ENCODE results near the gene KIAA1549. TPM values are rescaled to one million over a fixed set of nuclear protein-coding genes. Genes with fewer than 3 reads are reported as not detected.

Gene KIAA1549
- total and polyA plus RNA-seq, 5 donors from 2014 or later: 0.10 TPM; not detected in 4

DNA sequence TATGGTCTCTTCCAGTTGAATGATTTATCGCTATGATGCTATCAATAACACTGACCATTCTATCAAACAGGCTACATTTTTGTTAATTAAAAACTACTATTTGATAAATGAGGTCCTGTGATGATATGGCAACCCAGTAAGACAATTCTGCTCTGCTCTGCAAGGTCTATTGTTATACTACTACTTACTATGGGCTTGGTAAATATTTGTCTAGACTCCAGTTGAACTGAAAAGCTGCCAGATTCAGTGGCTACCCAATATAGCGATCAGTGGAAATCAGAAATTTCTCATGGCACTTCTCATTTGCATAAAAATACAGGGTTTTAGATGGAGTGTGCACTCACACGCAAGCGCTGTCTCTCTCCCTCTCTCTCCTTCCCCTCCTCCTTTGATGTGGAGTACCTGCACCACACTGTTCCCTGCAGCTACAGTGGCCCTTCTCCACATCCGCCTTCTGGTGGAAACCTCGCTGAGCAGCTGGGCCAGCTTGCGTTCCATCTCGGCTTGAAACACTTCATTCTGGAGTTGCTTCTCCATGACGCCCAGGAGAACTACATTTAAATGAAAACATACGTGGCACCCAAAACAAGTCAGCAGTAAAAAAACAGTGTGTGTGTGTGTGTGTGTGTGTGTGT, 77.9 kb downstream of the KIAA1549 start:
- H3K27ac Mint-ChIP-seq: peak overlapping the region; percentile 50 to 91 (median 61)
- DNase-seq (peak; percentile 40 to 90 (median 80)), ATAC-seq (ENCODE audit: low read depth in 2 of 2) (peak; percentile 98 to 99)
- no peaks in the 10 kb centered on the region for H3K36me3 Mint-ChIP-seq
- H3K4me1 Mint-ChIP-seq: peaks cover 16 to 40% (median 22%) of the 10 kb centered on the region in 4 donors
- no peaks in the 10 kb centered on the region for H3K9me3 ChIP-seq (ENCODE audit: control insufficient read depth in 2 of 2, low read length in 2 of 2)
- H3K36me3 ChIP-seq (ENCODE audit: control insufficient read depth, insufficient read depth, low read length): no peaks in the 10 kb centered on the region
- peak overlapping the region; percentile 65 to 91 (median 84) for H3K4me3 Mint-ChIP-seq
- H3K4me3 ChIP-seq (ENCODE audit: low read depth, low read length): peak overlapping the region; percentile 49
- peaks cover 0 to 2% (median 0%) of the 10 kb centered on the region in 7 donors for H3K9me3 Mint-ChIP-seq
- peaks cover 26% of the 10 kb centered on the region for H3K4me1 ChIP-seq (ENCODE audit: control insufficient read depth, insufficient read depth, low read length, poor library complexity, severe bottlenecking)
- H3K27ac ChIP-seq (ENCODE audit: insufficient read depth, low read length, poor library complexity, severe bottlenecking): no peak overlapping the region
- H3K27me3 Mint-ChIP-seq: peaks cover 44% of the 10 kb centered on the region
- peaks cover 7% of the 10 kb centered on the region for H3K27me3 ChIP-seq (ENCODE audit: control insufficient read depth, insufficient read depth, low read length)

DNA sequence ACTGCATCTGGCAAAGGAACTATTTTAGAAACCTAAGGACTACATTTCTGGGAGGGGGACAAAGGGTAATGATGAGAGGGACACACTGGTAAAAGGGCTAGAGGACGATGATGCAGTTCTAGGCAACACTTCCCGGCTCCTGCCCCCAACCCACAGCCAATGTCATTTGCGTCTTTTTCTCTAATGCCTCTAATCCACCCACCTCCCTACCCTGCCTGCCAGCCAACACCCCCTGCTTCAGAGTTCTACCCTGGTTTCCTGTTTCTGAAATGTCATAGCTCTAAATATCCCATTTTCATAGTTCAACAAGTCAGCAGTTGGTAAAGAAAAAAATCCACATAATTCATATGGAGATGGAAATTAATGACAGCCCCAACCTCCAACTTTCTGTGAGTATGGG, 79.0 kb downstream of the KIAA1549 start:
- Histone ChIP-seq H3K27me3 (ENCODE audit: control insufficient read depth, insufficient read depth, low read length) (peaks cover 7% of the 10 kb centered on the region), H3K9me3 (ENCODE audit: control insufficient read depth in 2 of 2, low read length in 2 of 2) (no peaks in the 10 kb centered on the region), H3K36me3 (ENCODE audit: control insufficient read depth, insufficient read depth, low read length) (no peaks in the 10 kb centered on the region), H3K4me3 (ENCODE audit: low read depth, low read length) (no peak overlapping the region), H3K4me1 (ENCODE audit: control insufficient read depth, insufficient read depth, low read length, poor library complexity, severe bottlenecking) (peaks cover 29% of the 10 kb centered on the region), H3K27ac (ENCODE audit: insufficient read depth, low read length, poor library complexity, severe bottlenecking) (no peak overlapping the region)
- H3K36me3 Mint-ChIP-seq: no peaks in the 10 kb centered on the region
- H3K27me3 Mint-ChIP-seq: peaks cover 38% of the 10 kb centered on the region
- H3K9me3 Mint-ChIP-seq: peaks cover 0 to 2% (median 0%) of the 10 kb centered on the region in 7 donors
- peak overlapping the region in 3 of 4 donors; percentile 15 to 63 (median 61) for H3K4me3 Mint-ChIP-seq
- ATAC-seq (ENCODE audit: low read depth in 2 of 2): no peak
- H3K27ac Mint-ChIP-seq: peak overlapping the region in 2 of 3 donors; percentile 21 to 63
- H3K4me1 Mint-ChIP-seq: peaks cover 16 to 46% (median 26%) of the 10 kb centered on the region in 4 donors
- no peak for DNase-seq

DNA sequence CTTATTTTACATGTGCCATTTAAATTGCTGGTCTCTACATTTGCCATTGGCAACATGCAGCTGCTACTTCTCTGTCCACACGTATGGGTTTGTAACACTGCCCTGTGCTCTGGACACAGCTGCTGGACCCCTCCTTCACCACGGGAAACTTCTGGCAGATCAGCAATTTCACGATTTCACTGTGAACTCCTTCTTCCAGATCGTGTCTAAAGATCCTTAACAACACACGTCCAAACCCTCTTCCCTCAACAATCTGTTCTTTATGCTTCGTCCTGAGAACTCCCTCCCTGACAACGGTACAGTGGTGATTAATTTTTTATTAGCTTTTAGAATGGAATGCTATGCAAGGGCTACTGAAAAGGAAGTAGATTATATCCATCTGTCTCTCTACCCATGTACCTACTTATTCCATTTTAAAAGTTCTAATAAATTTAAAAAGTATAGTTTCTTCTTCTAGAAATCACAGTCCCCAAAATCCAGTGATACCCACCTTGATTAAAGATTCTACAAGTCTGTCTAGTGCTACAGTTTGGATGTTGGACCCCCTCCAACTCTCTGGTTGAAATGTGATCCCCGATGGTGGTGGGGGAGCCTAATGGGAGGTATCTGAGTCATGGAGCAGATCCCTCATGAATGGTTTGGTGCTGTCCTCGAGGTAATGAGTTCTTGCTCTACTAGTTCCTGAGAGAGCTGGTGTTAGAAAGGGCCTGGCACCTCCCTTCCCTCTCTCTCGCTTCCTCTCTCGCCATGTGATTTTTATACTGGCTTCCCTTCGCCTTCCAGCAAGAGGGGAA, 81.0 kb downstream of the KIAA1549 start:
- Histone ChIP-seq H3K4me1 (ENCODE audit: control insufficient read depth, insufficient read depth, low read length, poor library complexity, severe bottlenecking) (peaks cover 29% of the 10 kb centered on the region), H3K4me3 (ENCODE audit: low read depth, low read length) (no peak overlapping the region), H3K36me3 (ENCODE audit: control insufficient read depth, insufficient read depth, low read length) (no peaks in the 10 kb centered on the region), H3K9me3 (ENCODE audit: control insufficient read depth in 2 of 2, low read length in 2 of 2) (no peaks in the 10 kb centered on the region), H3K27ac (ENCODE audit: insufficient read depth, low read length, poor library complexity, severe bottlenecking) (no peak overlapping the region), H3K27me3 (ENCODE audit: control insufficient read depth, insufficient read depth, low read length) (peaks cover 11% of the 10 kb centered on the region)
- H3K27me3 Mint-ChIP-seq: peaks cover 33% of the 10 kb centered on the region
- H3K27ac Mint-ChIP-seq: peak overlapping the region in 2 of 3 donors; percentile 40 to 52
- no peak overlapping the region for H3K4me3 Mint-ChIP-seq
- H3K4me1 Mint-ChIP-seq: peaks cover 16 to 46% (median 26%) of the 10 kb centered on the region in 4 donors
- H3K36me3 Mint-ChIP-seq: no peaks in the 10 kb centered on the region
- DNase-seq (no peak), ATAC-seq (ENCODE audit: low read depth in 2 of 2) (no peak)
- H3K9me3 Mint-ChIP-seq: peaks cover 0 to 2% (median 0%) of the 10 kb centered on the region in 7 donors

DNA sequence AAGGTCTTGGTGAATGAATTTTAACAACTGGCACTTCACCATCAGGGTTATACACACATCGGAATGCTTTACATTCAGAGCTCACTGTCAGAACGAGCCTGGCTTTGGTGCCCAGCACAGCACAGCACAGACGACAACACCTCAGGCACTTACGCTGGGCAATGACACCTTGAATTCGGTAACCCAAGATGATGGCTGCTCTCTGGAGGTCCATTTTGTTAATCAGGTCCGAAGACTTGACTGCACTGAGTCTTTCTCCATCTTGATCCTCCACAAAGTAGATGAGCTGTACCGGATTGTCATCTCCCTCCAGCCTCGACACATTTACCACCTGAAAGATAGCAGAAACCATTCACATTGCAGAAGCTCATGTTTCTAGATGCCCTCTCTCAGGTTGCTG, 82.4 kb downstream of the KIAA1549 start:
- H3K36me3 ChIP-seq (ENCODE audit: control insufficient read depth, insufficient read depth, low read length): no peaks in the 10 kb centered on the region
- H3K4me3 ChIP-seq (ENCODE audit: low read depth, low read length): no peak overlapping the region
- Mint-ChIP-seq H3K27me3 (peaks cover 42% of the 10 kb centered on the region), H3K9me3 (peaks cover 0 to 2% (median 0%) of the 10 kb centered on the region in 7 donors), H3K4me3 (no peak overlapping the region), H3K4me1 (peaks cover 16 to 35% (median 24%) of the 10 kb centered on the region in 4 donors), H3K27ac (no peak overlapping the region), H3K36me3 (no peaks in the 10 kb centered on the region)
- peaks cover 11% of the 10 kb centered on the region for H3K27me3 ChIP-seq (ENCODE audit: control insufficient read depth, insufficient read depth, low read length)
- H3K4me1 ChIP-seq (ENCODE audit: control insufficient read depth, insufficient read depth, low read length, poor library complexity, severe bottlenecking): peaks cover 22% of the 10 kb centered on the region
- no peak for DNase-seq
- H3K9me3 ChIP-seq (ENCODE audit: control insufficient read depth in 2 of 2, low read length in 2 of 2): no peaks in the 10 kb centered on the region
- ATAC-seq (ENCODE audit: low read depth in 2 of 2): no peak
- H3K27ac ChIP-seq (ENCODE audit: insufficient read depth, low read length, poor library complexity, severe bottlenecking): no peak overlapping the region

DNA sequence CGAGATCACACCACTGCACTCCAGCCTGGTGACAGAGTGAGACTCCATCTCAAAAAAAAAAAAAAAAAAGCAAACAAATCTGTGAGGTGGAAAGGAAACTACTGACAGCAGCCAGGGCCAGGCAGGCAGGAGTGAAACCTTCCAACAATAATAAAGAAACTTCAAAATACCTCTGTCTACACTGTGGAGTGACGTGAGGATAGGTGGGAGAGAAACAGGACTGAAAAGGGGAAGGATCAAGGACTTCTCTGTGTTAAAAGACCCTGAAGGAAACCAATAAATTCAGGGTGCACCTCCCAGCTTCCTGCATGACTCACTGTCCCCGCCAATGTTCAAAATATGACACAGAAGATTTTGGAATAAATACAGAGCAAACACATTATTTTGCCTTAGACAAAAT, 82.9 kb downstream of the KIAA1549 start:
- DNase-seq: peak in 1 of 3 donors; percentile 51
- no peaks in the 10 kb centered on the region for H3K36me3 ChIP-seq (ENCODE audit: control insufficient read depth, insufficient read depth, low read length)
- H3K36me3 Mint-ChIP-seq: no peaks in the 10 kb centered on the region

DNA sequence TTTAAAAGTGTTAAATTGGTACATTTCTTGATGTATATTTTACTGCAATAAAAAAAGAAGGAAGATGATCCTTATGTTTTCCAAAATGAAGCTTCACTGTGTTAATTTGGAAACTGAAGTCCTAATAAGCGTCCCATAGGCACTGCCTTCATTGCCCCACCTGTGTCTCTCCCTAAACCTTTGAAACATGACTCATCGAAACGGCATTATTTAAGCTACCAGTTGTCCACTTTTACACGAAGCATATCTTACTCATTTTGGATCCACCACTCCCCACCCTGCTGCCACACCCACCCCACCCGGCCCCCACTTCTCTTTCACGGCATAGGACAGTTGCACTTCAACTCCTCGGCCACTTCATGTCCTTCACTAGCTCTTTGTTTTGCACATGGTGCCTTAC, 85.5 kb downstream of the KIAA1549 start:
- H3K4me3 ChIP-seq (ENCODE audit: low read depth, low read length): no peak overlapping the region
- Mint-ChIP-seq H3K36me3 (no peaks in the 10 kb centered on the region), H3K27me3 (peaks cover 32% of the 10 kb centered on the region), H3K27ac (no peak overlapping the region), H3K4me1 (peaks cover 0 to 12% (median 7%) of the 10 kb centered on the region in 4 donors), H3K4me3 (no peak overlapping the region), H3K9me3 (peaks cover 0 to 1% (median 0%) of the 10 kb centered on the region in 7 donors)
- H3K36me3 ChIP-seq (ENCODE audit: control insufficient read depth, insufficient read depth, low read length): no peaks in the 10 kb centered on the region
- H3K27me3 ChIP-seq (ENCODE audit: control insufficient read depth, insufficient read depth, low read length): peaks cover 11% of the 10 kb centered on the region
- ATAC-seq (ENCODE audit: low read depth in 2 of 2) (no peak), DNase-seq (no peak)
- peaks cover 4% of the 10 kb centered on the region for H3K4me1 ChIP-seq (ENCODE audit: control insufficient read depth, insufficient read depth, low read length, poor library complexity, severe bottlenecking)
- H3K27ac ChIP-seq (ENCODE audit: insufficient read depth, low read length, poor library complexity, severe bottlenecking): no peak overlapping the region
- H3K9me3 ChIP-seq (ENCODE audit: control insufficient read depth in 2 of 2, low read length in 2 of 2): no peaks in the 10 kb centered on the region

More for the DNA sequence above, 82.9 kb downstream of the KIAA1549 start:
- Mint-ChIP-seq H3K27me3 (peaks cover 40% of the 10 kb centered on the region), H3K4me1 (peaks cover 11 to 29% (median 20%) of the 10 kb centered on the region in 4 donors), H3K4me3 (no peak overlapping the region), H3K27ac (peak overlapping the region in 1 of 3 donors; percentile 2), H3K9me3 (no peaks in the 10 kb centered on the region)
- H3K27ac ChIP-seq (ENCODE audit: insufficient read depth, low read length, poor library complexity, severe bottlenecking): no peak overlapping the region
- no peaks in the 10 kb centered on the region for H3K9me3 ChIP-seq (ENCODE audit: control insufficient read depth in 2 of 2, low read length in 2 of 2)
- ATAC-seq (ENCODE audit: low read depth in 2 of 2): peak; percentile 45 to 58
- H3K27me3 ChIP-seq (ENCODE audit: control insufficient read depth, insufficient read depth, low read length): peaks cover 11% of the 10 kb centered on the region
- H3K4me1 ChIP-seq (ENCODE audit: control insufficient read depth, insufficient read depth, low read length, poor library complexity, severe bottlenecking): peaks cover 17% of the 10 kb centered on the region
- no peak overlapping the region for H3K4me3 ChIP-seq (ENCODE audit: low read depth, low read length)

DNA sequence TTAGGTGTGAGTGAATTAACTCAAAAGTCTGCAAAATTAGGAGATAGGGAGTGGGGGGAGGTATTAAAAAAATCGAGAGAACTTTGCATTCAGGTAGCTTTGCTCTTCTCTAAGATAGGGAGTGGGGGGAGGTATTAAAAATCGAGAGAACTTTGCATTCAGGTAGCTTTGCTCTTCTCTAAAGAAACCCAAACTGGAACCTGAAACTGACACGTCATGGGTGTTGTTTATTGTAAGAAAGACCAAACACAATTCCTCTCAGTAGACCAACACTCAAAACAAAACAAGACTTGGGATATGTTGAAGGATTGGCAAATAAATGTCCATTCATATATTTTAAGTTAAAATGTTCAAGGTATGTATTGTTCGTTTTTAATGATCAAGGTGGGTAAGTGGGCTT, 87.9 kb downstream of the KIAA1549 start:
- H3K4me1 ChIP-seq (ENCODE audit: control insufficient read depth, insufficient read depth, low read length, poor library complexity, severe bottlenecking): peaks cover 3% of the 10 kb centered on the region
- DNase-seq (no peak), ATAC-seq (ENCODE audit: low read depth in 2 of 2) (no peak)
- H3K27ac Mint-ChIP-seq: no peak overlapping the region
- peaks cover 0 to 5% (median 3%) of the 10 kb centered on the region in 4 donors for H3K4me1 Mint-ChIP-seq
- peaks cover 0 to 1% (median 0%) of the 10 kb centered on the region in 7 donors for H3K9me3 Mint-ChIP-seq
- no peak overlapping the region for H3K4me3 Mint-ChIP-seq
- H3K27me3 ChIP-seq (ENCODE audit: control insufficient read depth, insufficient read depth, low read length): peaks cover 7% of the 10 kb centered on the region
- H3K27me3 Mint-ChIP-seq: peaks cover 27% of the 10 kb centered on the region
- H3K4me3 ChIP-seq (ENCODE audit: low read depth, low read length): no peak overlapping the region
- H3K9me3 ChIP-seq (ENCODE audit: control insufficient read depth in 2 of 2, low read length in 2 of 2): no peaks in the 10 kb centered on the region
- H3K36me3 ChIP-seq (ENCODE audit: control insufficient read depth, insufficient read depth, low read length): no peaks in the 10 kb centered on the region
- no peaks in the 10 kb centered on the region for H3K36me3 Mint-ChIP-seq
- H3K27ac ChIP-seq (ENCODE audit: insufficient read depth, low read length, poor library complexity, severe bottlenecking): no peak overlapping the region

Data from CD4-positive, CD25-positive, alpha-beta regulatory T cell (primary cell).